AG10803 (cell line): ENCODE results near the gene SUPT6H.
"Not testable (repeated sequence)": the region's sequence is repeated elsewhere in the genome, so short reads cannot be mapped to it uniquely, and the experiment has no call there.

ENCODE experiments used
- DNase-seq: peaks from one replicate; pipeline ENCODE4 v3.0.0; 2010; ENCODE audit warnings: low read depth
- H3K4me3 ChIP-seq: 2 replicates; pipeline ENCODE4 v1.5.1; 2011; ENCODE audit warnings: mild to moderate bottlenecking, low read length, control low read depth
- CTCF ChIP-seq: conservative IDR thresholded peaks from 2 replicates; pipeline ENCODE4 v1.5.1; 2011; ENCODE audit warnings: mild to moderate bottlenecking, low read length, control low read depth, inconsistent platforms

The SUPT6H gene

GRCh38 chr17:28734712-28735241 lies 72.8 kb downstream of the SUPT6H start:
- H3K4me3 ChIP-seq: no peak overlapping the region
- DNase-seq: no peak
- no peak for TF ChIP-seq CTCF

- TF ChIP-seq CTCF: no peak
- H3K4me3 ChIP-seq: no peak overlapping the region
- DNase-seq: no peak
These were observed 73.3 kb downstream of the SUPT6H start for GRCh38 chr17:28735242-28735722.

- DNase-seq, H3K4me3 ChIP-seq: not testable (repeated sequence)
These were observed 74.1 kb downstream of the SUPT6H start for GRCh38 chr17:28735913-28736769.

- no peak for DNase-seq
- H3K4me3 ChIP-seq: no peak overlapping the region
- no peak for TF ChIP-seq CTCF
These were observed 75.3 kb downstream of the SUPT6H start for GRCh38 chr17:28737316-28737715.

GRCh38 chr17:28737770-28738679 lies 76.0 kb downstream of the SUPT6H start:
- TF ChIP-seq CTCF: no peak
- no peak overlapping the region for H3K4me3 ChIP-seq
- DNase-seq: no peak

GRCh38 chr17:28738680-28739384 lies 76.8 kb downstream of the SUPT6H start:
- no peak overlapping the region for H3K4me3 ChIP-seq
- no peak for TF ChIP-seq CTCF
- DNase-seq: no peak
